Hepatocyte (in vitro differentiated cells): Measurements from ENCODE around the gene CRYBB3. TPM values are rescaled to one million over a fixed set of nuclear protein-coding genes. Genes with fewer than 3 reads are reported as not detected.

ENCODE experiments used
- DNase-seq: peaks from one replicate; pipeline ENCODE4 v3.0.0-alpha.2; 2016; ENCODE audit warnings: low spot score
- H2AFZ ChIP-seq: fragments of 200-600 bp; sonication (generic); 2 replicates; pipeline ENCODE4 v1.6.0; 2016; ENCODE audit warnings: antibody characterized with exemption, mild to moderate bottlenecking
- H3K27ac ChIP-seq: fragments of 200-600 bp; sonication (generic); 2 replicates; pipeline ENCODE4 v1.5.1; 2016; ENCODE audit warnings: mild to moderate bottlenecking
- H3K27me3 ChIP-seq: fragments of 200-600 bp; sonication (generic); 2 replicates; pipeline ENCODE4 v1.6.1; 2016
- H3K36me3 ChIP-seq: fragments of 200-600 bp; sonication (generic); replicated peaks from 2 replicates; pipeline ENCODE4 v1.5.1; 2016; ENCODE audit warnings: low read depth; ENCODE audit not compliant: insufficient read depth
- H3K4me1 ChIP-seq: fragments of 200-600 bp; sonication (generic); 2 replicates; pipeline ENCODE4 v1.5.1; 2016; ENCODE audit warnings: mild to moderate bottlenecking, moderate library complexity; ENCODE audit not compliant: insufficient read depth
- H3K4me2 ChIP-seq: fragments of 200-600 bp; sonication (generic); 2 replicates; pipeline ENCODE4 v1.6.0; 2016
- H3K4me3 ChIP-seq: fragments of 200-600 bp; sonication (generic); 2 replicates; pipeline ENCODE4 v1.5.1; 2016; ENCODE audit warnings: mild to moderate bottlenecking
- H3K79me2 ChIP-seq: fragments of 200-600 bp; sonication (generic); 2 replicates; pipeline ENCODE4 v1.6.0; 2017; ENCODE audit warnings: mild to moderate bottlenecking
- H3K9me2 ChIP-seq: fragments of 200-600 bp; sonication (generic); replicated peaks from 2 replicates; pipeline ENCODE4 v1.6.0; 2017; ENCODE audit warnings: mild to moderate bottlenecking; ENCODE audit not compliant: insufficient read depth
- H3K9me3 ChIP-seq: fragments of 200-600 bp; sonication (generic); 2 replicates; pipeline ENCODE4 v1.5.1; 2016; ENCODE audit warnings: low read depth, mild to moderate bottlenecking
- H4K20me1 ChIP-seq: fragments of 200-600 bp; sonication (generic); 2 replicates; pipeline ENCODE4 v1.6.0; 2016; ENCODE audit warnings: mild to moderate bottlenecking; ENCODE audit not compliant: insufficient read depth, poor library complexity, severe bottlenecking
- CTCF ChIP-seq: fragments of 200-600 bp; sonication (generic); IDR thresholded peaks from 2 replicates; pipeline ENCODE4 v1.5.1; 2016; ENCODE audit warnings: antibody characterized with exemption, mild to moderate bottlenecking; ENCODE audit not compliant: poor library complexity
- EZH2 ChIP-seq: fragments of 200-600 bp; sonication (generic); IDR thresholded peaks from 2 replicates; pipeline ENCODE4 v1.6.1; 2016; ENCODE audit warnings: antibody characterized with exemption, mild to moderate bottlenecking, borderline replicate concordance
- EZH2phosphoT487 ChIP-seq: fragments of 200-600 bp; sonication (generic); IDR thresholded peaks from one replicate; pipeline ENCODE4 v1.6.1; 2018; ENCODE audit warnings: antibody characterized with exemption, mild to moderate bottlenecking, low read depth, moderate library complexity; ENCODE audit not compliant: unreplicated experiment, severe bottlenecking
- WGBS: methylation state at CpG from one replicate; pipeline ENCODE4 v1.1.6; 2016; ENCODE audit warnings: low lambda C conversion rate; ENCODE audit errors: missing lambda C conversion rate; 5-methylcytosine and 5-hydroxymethylcytosine counted together
- polyA plus RNA-seq: library from polyadenylated mRNA; unstranded; fragments of >200 nt; fragmentation: Nextera tagmentation; extraction: Ambion mirVana; gene quantifications from 2 replicates; pipeline ENCODE4 v1.2.1, GENCODE V29; 2016
- total RNA-seq: library from RNA; depleted of rRNA; stranded (reverse); fragments of >200 nt; gene quantifications from 2 replicates; pipeline ENCODE4 v1.2.3, GENCODE V29; 2014

The CRYBB3 gene
- total and polyA plus RNA-seq, 2 experiments from 2014 or later = not detected

GRCh38 chr22:25165785-25166184 is 33.9 kb upstream of the CRYBB3 start:
- H3K79me2 ChIP-seq = no peaks in the 10 kb centered on the region
- H3K27me3 ChIP-seq = no peaks in the 10 kb centered on the region
- H3K36me3 ChIP-seq = no peaks in the 10 kb centered on the region
- H3K9me3 ChIP-seq = no peaks in the 10 kb centered on the region
- H3K4me3 ChIP-seq = no peak overlapping the region
- TF ChIP-seq EZH2 = no peak
- no peak for TF ChIP-seq EZH2phosphoT487
- TF ChIP-seq CTCF = no peak
- no peaks in the 10 kb centered on the region for H3K4me1 ChIP-seq
- 96% methylated on average over 9 of the region's 10 CpGs for whole genome bisulfite sequencing
- H2AFZ ChIP-seq = no peak overlapping the region
- H3K4me2 ChIP-seq = no peak overlapping the region
- peaks cover 11% of the 10 kb centered on the region for H4K20me1 ChIP-seq
- DNase-seq = no peak
- H3K9me2 ChIP-seq = no peaks in the 10 kb centered on the region
- H3K27ac ChIP-seq = no peak overlapping the region

GRCh38 chr22:25166266-25167040 is 33.2 kb upstream of the CRYBB3 start:
- Histone ChIP-seq H4K20me1 (peaks cover 9% of the 10 kb centered on the region), H2AFZ (no peak overlapping the region), H3K27ac (no peak overlapping the region), H3K27me3 (no peaks in the 10 kb centered on the region), H3K79me2 (no peaks in the 10 kb centered on the region), H3K4me3 (no peak overlapping the region), H3K4me1 (no peaks in the 10 kb centered on the region), H3K4me2 (no peak overlapping the region), H3K9me3 (no peaks in the 10 kb centered on the region), H3K9me2 (no peaks in the 10 kb centered on the region), H3K36me3 (no peaks in the 10 kb centered on the region)
- TF ChIP-seq CTCF = no peak
- no peak for TF ChIP-seq EZH2
- no peak for TF ChIP-seq EZH2phosphoT487
- DNase-seq = no peak
- 82% methylated on average over 9 of the region's 9 CpGs for WGBS

GRCh38 chr22:25167082-25167481 is 32.6 kb upstream of the CRYBB3 start:
- DNase-seq = no peak
- no peak overlapping the region for H3K4me2 ChIP-seq
- no peaks in the 10 kb centered on the region for H3K9me2 ChIP-seq
- TF ChIP-seq EZH2 (no peak), EZH2phosphoT487 (no peak), CTCF (no peak)
- peaks cover 9% of the 10 kb centered on the region for H4K20me1 ChIP-seq
- WGBS = 82% methylated on average over 7 of the region's 7 CpGs
- no peaks in the 10 kb centered on the region for H3K36me3 ChIP-seq
- no peaks in the 10 kb centered on the region for H3K4me1 ChIP-seq
- no peaks in the 10 kb centered on the region for H3K27me3 ChIP-seq
- H3K4me3 ChIP-seq = no peak overlapping the region
- no peak overlapping the region for H2AFZ ChIP-seq
- no peaks in the 10 kb centered on the region for H3K79me2 ChIP-seq
- no peaks in the 10 kb centered on the region for H3K9me3 ChIP-seq
- H3K27ac ChIP-seq = no peak overlapping the region
